H1 (cell line): Measurements from ENCODE around the gene AGT. TPM values are rescaled to one million over a fixed set of nuclear protein-coding genes. Genes with fewer than 3 reads are reported as not detected.

ENCODE experiments used
- CTCF ChIA-PET: fragments of 300-600 bp; sonication (Branson Sonifier 250); formaldehyde crosslinking; loops from one replicate; lab custom pipeline; 2021; ENCODE audit not compliant: partially characterized antibody; lab: Charles Lee
- POLR2A ChIA-PET: fragments of 300-600 bp; sonication (Branson Sonifier 250); formaldehyde crosslinking; loops from one replicate; lab custom pipeline; 2021; ENCODE audit warnings: inconsistent platforms; ENCODE audit not compliant: partially characterized antibody; lab: Charles Lee
- DNase-seq, 2 experiments: peaks; one replicate each; pipeline versions ENCODE4 v3.0.0 to v3.0.0-alpha.2; 2010 to 2022; ENCODE audit warnings: low spot score in 2 of 2, low read depth in 1 of 2, mixed read lengths in 1 of 2
- FAIRE-seq: peaks from 2 replicates; lab custom pipeline; 2011; peaks lifted over from hg19 to GRCh38; lab: Jason Lieb, UNC
- H2AFZ ChIP-seq: 2 replicates; pipeline ENCODE4 v1.8.1; 2012; ENCODE audit warnings: low read length, inconsistent platforms
- H2AK5ac ChIP-seq: 2 replicates; pipeline ENCODE4 v1.6.1; 2013; ENCODE audit warnings: low read depth, low read length
- H2BK120ac ChIP-seq: replicated peaks from 2 replicates; pipeline ENCODE3; 2013; ENCODE audit warnings: low read depth, low read length, inconsistent platforms
- H2BK12ac ChIP-seq: 2 replicates; pipeline ENCODE4 v1.6.1; 2013; ENCODE audit warnings: low read depth, low read length
- H2BK15ac ChIP-seq: 2 replicates; pipeline ENCODE4 v1.6.1; 2013; ENCODE audit warnings: low read length
- H2BK20ac ChIP-seq: 2 replicates; pipeline ENCODE4 v1.6.1; 2013; ENCODE audit warnings: low read length
- H2BK5ac ChIP-seq: 2 replicates; pipeline ENCODE4 v1.6.1; 2013; ENCODE audit warnings: low read depth, low read length
- H3K14ac ChIP-seq: 2 replicates; pipeline ENCODE4 v1.6.1; 2013; ENCODE audit warnings: inconsistent platforms; ENCODE audit not compliant: insufficient read length
- H3K18ac ChIP-seq: 2 replicates; pipeline ENCODE4 v1.6.1; 2013; ENCODE audit warnings: low read length; ENCODE audit errors: extremely low read depth
- H3K23ac ChIP-seq: 2 replicates; pipeline ENCODE4 v1.6.1; 2013; ENCODE audit warnings: inconsistent platforms; ENCODE audit not compliant: insufficient read length
- H3K23me2 ChIP-seq: 2 replicates; pipeline ENCODE4 v1.6.1; 2013; ENCODE audit warnings: low read depth, low read length
- H3K27ac ChIP-seq: 2 replicates; pipeline ENCODE4 v1.6.1; 2011; ENCODE audit warnings: low read depth, low read length, inconsistent platforms
- H3K27me3 ChIP-seq, 4 experiments: replicated peaks in 1 of 4; 1 replicate in 1 of 4; 2 replicates in 3 of 4; pipeline versions ENCODE4 v1.6.1 to v1.8.1; 2011 to 2013; ENCODE audit warnings: low read length in 3 of 4, mild to moderate bottlenecking in 3 of 4, inconsistent platforms in 2 of 4, mixed read lengths in 2 of 4, moderate library complexity in 1 of 4; ENCODE audit not compliant: control insufficient read depth in 3 of 4, insufficient read depth in 3 of 4; ENCODE audit errors: extremely low read depth in 1 of 4
- H3K36me3 ChIP-seq, 4 experiments: 2 replicates each; pipeline versions ENCODE4 v1.6.1 to v1.8.1; 2011 to 2013; ENCODE audit warnings: mild to moderate bottlenecking in 4 of 4, low read length in 3 of 4, moderate library complexity in 2 of 4, control low read depth in 1 of 4, inconsistent platforms in 1 of 4; ENCODE audit not compliant: insufficient read depth in 4 of 4, control insufficient read depth in 2 of 4
- H3K4ac ChIP-seq: replicated peaks from 2 replicates; pipeline ENCODE3; 2013; ENCODE audit warnings: low read length, low read depth, mixed read lengths, inconsistent platforms; ENCODE audit not compliant: insufficient read length
- H3K4me1 ChIP-seq, 4 experiments: replicated peaks in 1 of 4; 1 replicate in 1 of 4; 2 replicates in 3 of 4; pipeline versions ENCODE4 v1.6.1 to v1.8.1; 2011 to 2013; ENCODE audit warnings: low read length in 3 of 4, inconsistent platforms in 2 of 4, mixed read lengths in 1 of 4; ENCODE audit not compliant: insufficient read depth in 4 of 4, control insufficient read depth in 3 of 4
- H3K4me2 ChIP-seq, 2 experiments: 2 replicates each; pipeline versions ENCODE4 v1.6.1 to v1.8.1; 2011 to 2013; ENCODE audit warnings: low read depth in 2 of 2, low read length in 2 of 2, control low read depth in 1 of 2, inconsistent platforms in 1 of 2, mild to moderate bottlenecking in 1 of 2; ENCODE audit not compliant: insufficient read depth in 1 of 2
- H3K4me3 ChIP-seq, 4 experiments: fragments of 200-600, 300-600 bp in 1 of 4; sonication (generic), shearing (Covaris generic), sonication (Bioruptor Twin) in 1 of 4; 2 replicates each; pipeline versions ENCODE4 v1.5.1 to v1.8.1; 2011 to 2016; ENCODE audit warnings: low read length in 4 of 4, low read depth in 3 of 4, control low read depth in 2 of 4, inconsistent platforms in 2 of 4, mild to moderate bottlenecking in 2 of 4, mixed read lengths in 1 of 4, moderate library complexity in 1 of 4; ENCODE audit not compliant: insufficient read depth in 2 of 4; ENCODE audit errors: extremely low read depth in 1 of 4
- H3K56ac ChIP-seq: replicated peaks from 2 replicates; pipeline ENCODE3; 2013; ENCODE audit warnings: low read depth, mild to moderate bottlenecking, mixed read lengths, low read length, inconsistent platforms; ENCODE audit not compliant: insufficient read length
- H3K79me1 ChIP-seq: 2 replicates; pipeline ENCODE4 v1.6.1; 2013; ENCODE audit warnings: low read depth, low read length, control low read depth
- H3K79me2 ChIP-seq, 2 experiments: 2 replicates each; pipeline versions ENCODE4 v1.6.1 to v1.8.1; 2012 to 2013; ENCODE audit warnings: low read length in 2 of 2, mild to moderate bottlenecking in 2 of 2, inconsistent platforms in 1 of 2; ENCODE audit not compliant: insufficient read depth in 2 of 2, control insufficient read depth in 1 of 2
- H3K9ac ChIP-seq, 4 experiments: replicated peaks in 1 of 4; 1 replicate in 1 of 4; 2 replicates in 3 of 4; pipeline versions ENCODE4 v1.6.1 to v1.8.1; 2011 to 2013; ENCODE audit warnings: low read depth in 3 of 4, low read length in 3 of 4, control low read depth in 2 of 4, mild to moderate bottlenecking in 2 of 4, moderate library complexity in 2 of 4, inconsistent platforms in 1 of 4; ENCODE audit errors: extremely low read depth in 1 of 4
- H3K9me3 ChIP-seq, 2 experiments: 2 replicates each; pipeline versions ENCODE4 v1.6.1 to v1.8.1; 2012 to 2013; ENCODE audit warnings: mild to moderate bottlenecking in 2 of 2, moderate library complexity in 2 of 2, control low read depth in 1 of 2, inconsistent platforms in 1 of 2, low read depth in 1 of 2, low read length in 1 of 2, mixed read lengths in 1 of 2; ENCODE audit not compliant: insufficient read depth in 2 of 2
- H4K20me1 ChIP-seq, 2 experiments: replicated peaks in 1 of 2; 2 replicates each; pipeline versions ENCODE3 to v1.8.1; 2011 to 2013; ENCODE audit warnings: inconsistent platforms in 2 of 2, low read length in 2 of 2, mild to moderate bottlenecking in 1 of 2; ENCODE audit not compliant: insufficient read depth in 2 of 2, control insufficient read depth in 1 of 2
- H4K5ac ChIP-seq: 2 replicates; pipeline ENCODE4 v1.6.1; 2013; ENCODE audit warnings: low read length, low read depth, mixed read lengths, inconsistent platforms; ENCODE audit not compliant: insufficient read length
- H4K8ac ChIP-seq: 2 replicates; pipeline ENCODE4 v1.8.0; 2013; ENCODE audit warnings: mild to moderate bottlenecking, moderate library complexity, low read length, inconsistent platforms; ENCODE audit not compliant: insufficient read depth; ENCODE audit errors: extremely low read depth
- H4K91ac ChIP-seq: replicated peaks from 2 replicates; pipeline ENCODE3; 2013; ENCODE audit warnings: low read length, mixed read lengths, inconsistent platforms; ENCODE audit not compliant: insufficient read length
- POU5F1 ChIP-seq: IDR thresholded peaks from 2 replicates; pipeline ENCODE4 v1.6.1; 2011; ENCODE audit warnings: low read depth, mild to moderate bottlenecking, low read length, moderate library complexity
- WGBS, 2 experiments: shearing (Covaris generic) in 1 of 2; methylation state at CpG; one replicate each; pipeline versions ENCODE4 v1.1.6 to v1.1.7; 2013 to 2015; ENCODE audit warnings: low lambda C conversion rate in 2 of 2, mixed read lengths in 2 of 2, inconsistent platforms in 1 of 2, low coverage in 1 of 2, missing lambda C conversion rate in 1 of 2; ENCODE audit not compliant: insufficient replicate concordance in 2 of 2, insufficient coverage in 1 of 2, insufficient read length in 1 of 2; ENCODE audit errors: extremely low coverage in 1 of 2, missing lambda C conversion rate in 1 of 2; 5-methylcytosine and 5-hydroxymethylcytosine counted together
- polyA plus RNA-seq, 7 experiments: library from polyadenylated mRNA; depleted of rRNA in 3 of 7; stranded (reverse) in 5 of 7; unstranded in 2 of 7; fragments of >200 nt in 5 of 7; fragments of 200-250 nt in 2 of 7; gene quantifications; 1 replicate in 5 of 7; 2 replicates in 1 of 7; 4 replicates in 1 of 7; pipeline versions ENCODE4 v1.2.1 to v1.2.3, GENCODE V29; 2011 to 2013; ENCODE audit warnings: missing spikeins in 2 of 7, mixed read lengths in 2 of 7
- total RNA-seq: library from RNA; stranded (reverse); fragmentation: NEBNext Ultra II Directional; extraction: Animal tissue kit (Norgen Biotek cat#: 25700); gene quantifications from 2 replicates; pipeline ENCODE4 v1.2.1, GENCODE V29; 2021
- TF ChIP-seq, protein P1 (sequence below): IDR thresholded peaks from 2 replicates; pipeline ENCODE4 v1.6.1; 2012; ENCODE audit warnings: low read length, inconsistent platforms

AGT gene
- total and polyA plus RNA-seq, 2 of the 8 experiments (the other 6 are each of a cell fraction or from before 2014, with no cell fraction given): 0.20 TPM; not detected in 1

GRCh38 chr1:230668227-230668626 lies 45.7 kb downstream of the AGT start:
- Histone ChIP-seq H3K14ac (no peak overlapping the region), H3K27ac (no peak overlapping the region), H4K8ac (no peak overlapping the region), H2AK5ac (no peak overlapping the region), H2BK5ac (no peak overlapping the region), H3K56ac (no peak overlapping the region), H3K4me1 (no peaks in the 10 kb centered on the region), H2BK12ac (no peak overlapping the region), H3K36me3 (peaks cover 11 to 58% (median 38%) of the 10 kb centered on the region in 4 experiments; a peak in 7 of 8 replicates), H2BK20ac (no peak overlapping the region), H3K9ac (no peak overlapping the region), H3K23ac (no peak overlapping the region), H3K79me1 (no peaks in the 10 kb centered on the region; the same call in 1 of the 2 replicates), H3K18ac (no peak overlapping the region), H4K5ac (no peak overlapping the region), H3K4me2 (no peak overlapping the region), H4K20me1 (peaks cover 3% of the 10 kb centered on the region in 2 experiments), H2BK120ac (no peak overlapping the region), H3K4ac (no peak overlapping the region), H3K23me2 (no peaks in the 10 kb centered on the region), H3K27me3 (no peaks in the 10 kb centered on the region), H2BK15ac (no peak overlapping the region), H3K4me3 (no peak overlapping the region), H3K9me3 (no peaks in the 10 kb centered on the region), H2AFZ (no peak overlapping the region), H4K91ac (no peak overlapping the region), H3K79me2 (no peaks in the 10 kb centered on the region)
- CTCF ChIA-PET: interaction anchor here (0.9 to 1.0 kb wide), 2 partner anchors 13 to 30 kb away, joined by 3 read pairs; no protein-coding TSS in a partner anchor
- DNase-seq (no peak), FAIRE-seq (no peak)
- WGBS, 2 experiments: 90% methylated on average over 6 of the region's 6 CpGs; no CpG with 5 or more reads in 1 of the 2 experiments
- POLR2A ChIA-PET: no interaction called here
- no peak for TF ChIP-seq POU5F1
- TF ChIP-seq, protein P1, sequence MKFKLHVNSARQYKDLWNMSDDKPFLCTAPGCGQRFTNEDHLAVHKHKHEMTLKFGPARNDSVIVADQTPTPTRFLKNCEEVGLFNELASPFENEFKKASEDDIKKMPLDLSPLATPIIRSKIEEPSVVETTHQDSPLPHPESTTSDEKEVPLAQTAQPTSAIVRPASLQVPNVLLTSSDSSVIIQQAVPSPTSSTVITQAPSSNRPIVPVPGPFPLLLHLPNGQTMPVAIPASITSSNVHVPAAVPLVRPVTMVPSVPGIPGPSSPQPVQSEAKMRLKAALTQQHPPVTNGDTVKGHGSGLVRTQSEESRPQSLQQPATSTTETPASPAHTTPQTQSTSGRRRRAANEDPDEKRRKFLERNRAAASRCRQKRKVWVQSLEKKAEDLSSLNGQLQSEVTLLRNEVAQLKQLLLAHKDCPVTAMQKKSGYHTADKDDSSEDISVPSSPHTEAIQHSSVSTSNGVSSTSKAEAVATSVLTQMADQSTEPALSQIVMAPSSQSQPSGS: no peak
